Heart right ventricle (tissue), 16 donors: ENCODE data around the gene PSAT1. TPM values are rescaled to one million over a fixed set of nuclear protein-coding genes. Genes with fewer than 3 reads are reported as not detected.

Source experiments
- ATAC-seq, 8 donors: fragments of 200-7000 bp; cut with Tn5 transposase; one replicate each; pipeline ENCODE4 v1.9.1; 2020; ENCODE audit warnings: mild to moderate bottlenecking in 8 of 8, moderate library complexity in 8 of 8, moderate number of reproducible peaks in 1 of 8
- DNase-seq, 2 donors: peaks; one replicate each; pipeline ENCODE4 v3.0.0-alpha.2; 2020
- H3K27ac ChIP-seq, 10 donors: fragments of 200-600 bp; sonication (generic) in 2 of 10; one replicate each; pipeline versions ENCODE4 v1.5.0 to v1.8.0; 2020 to 2022; ENCODE audit warnings: mild to moderate bottlenecking in 3 of 10
- H3K27me3 ChIP-seq, 7 donors: fragments of 200-600 bp; one replicate each; pipeline ENCODE4 v1.8.0; 2021 to 2022; ENCODE audit warnings: mild to moderate bottlenecking in 2 of 7
- H3K36me3 ChIP-seq, 9 donors: fragments of 200-600 bp; sonication (generic) in 1 of 9; one replicate each; pipeline versions ENCODE4 v1.5.0 to v1.8.0; 2020 to 2022; ENCODE audit warnings: mild to moderate bottlenecking in 2 of 9
- H3K4me1 ChIP-seq, 9 donors: fragments of 200-600 bp; sonication (generic) in 1 of 9; one replicate each; pipeline versions ENCODE4 v1.5.0 to v1.8.0; 2020 to 2022; ENCODE audit warnings: mild to moderate bottlenecking in 4 of 9
- H3K4me3 ChIP-seq, 10 donors: fragments of 200-600 bp; sonication (generic) in 2 of 10; one replicate each; pipeline versions ENCODE4 v1.5.0 to v1.8.0; 2020 to 2022; ENCODE audit warnings: mild to moderate bottlenecking in 7 of 10, moderate library complexity in 2 of 10
- H3K9me3 ChIP-seq, 11 donors: fragments of 200-600 bp in 10 of 11; sonication (generic) in 2 of 11; one replicate each; pipeline versions ENCODE4 v1.5.0 to v1.8.0; 2013 to 2022; ENCODE audit warnings: mild to moderate bottlenecking in 2 of 11, control low read depth in 1 of 11, moderate library complexity in 1 of 11
- CTCF ChIP-seq, 9 donors: fragments of 200-600 bp; sonication (generic) in 2 of 9; IDR thresholded peaks; one replicate each; pipeline versions ENCODE4 v1.5.0 to v1.8.0; 2021 to 2022; ENCODE audit warnings: antibody characterized with exemption in 9 of 9, mild to moderate bottlenecking in 5 of 9, moderate library complexity in 1 of 9
- WGBS, 2 donors: extraction: QIAGEN DNeasy Blood & Tissue Kit; methylation state at CpG; one replicate each; pipeline ENCODE4 v1.1.7; 2013; ENCODE audit warnings: inconsistent platforms in 1 of 2; 5-methylcytosine and 5-hydroxymethylcytosine counted together
- intact Hi-C, 10 donors: fragments of 100-400 bp; cut with DNase I; formaldehyde crosslinking; loops; one replicate each; pipeline versions ENCODE4 v1.11.1 to v1.14.2; 2022
- polyA plus RNA-seq, 2 donors: library from polyadenylated mRNA; stranded (reverse); fragments of 200-250 nt; gene quantifications; one replicate each; pipeline ENCODE4 v1.2.3, GENCODE V29; 2013
- total RNA-seq, 10 donors: library from RNA; stranded (reverse); fragmentation: NEBNext Ultra II Directional in 3 of 10; extraction: Animal tissue kit (Norgen Biotek cat#: 25700) in 3 of 10; gene quantifications; one replicate each; pipeline versions ENCODE4 v1.2.1 to v1.2.4, GENCODE V29; 2021 to 2023
- donor health status: Arrhythmogenic right ventricular cardiomyopathy.
- donor health status: ischemic (EF 13 %, LVEDD 7.1; RV severe dilation, severe dysfunction).
- donor health status: healthy with polysubstance abuse.
- donor health status: DM: no; HTN: yes; CAD: no.
- donor health status: DM: no; HTN: no; CAD: no.
- donor health status: ischemic (EF 25% LVEDD 6.9; RV normal size, moderate dysfunction).
- donor health status: ischemic (EF 25% LVEDD 5.7; RV mildly dilated, moderate dysfunction).
- donor health status: healthy.
- donor health status: DM: yes; HTN: yes; CAD: no.
- donor health status: Ischemic cardiomyopathy.
- donor health status: ischemic (EF 35%, LVEDD 5.7; RV mildly dilated, moderate dysfunction).
- donor health status: nonischemic (EF 11% LVEDD 7.7; RV severe dilation, severe dysfunction).
- donor health status: DM: yes; HTN: yes; CAD: no.
- donor health status: PGD.
- donor health status: ischemic (EF 29% LVEDD 5.4; RV normal size, mild dysfunction).
- donor health status: nonischemic (EF 23%, LVEDD 6.1; RV moderate dilation, normal function).

Gene PSAT1
- total and polyA plus RNA-seq, 12 donors: 0.28 to 4.0 (median 0.56) TPM; not detected in 1

- H3K27me3 ChIP-seq: peaks cover 0 to 19% (median 10%) of the 10 kb centered on the region in 7 donors
- DNase-seq (no peak), ATAC-seq (no peak)
- no peak overlapping the region for H3K4me3 ChIP-seq
- 93 to 94% methylated on average over 9 of the region's 9 CpGs for WGBS, 2 donors
- H3K4me1 ChIP-seq: peaks cover 6 to 21% (median 18%) of the 10 kb centered on the region in 9 donors
- intact Hi-C loops: no loop called here
- TF ChIP-seq CTCF (IDR thresholded peaks at IDR 0.05): no peak
- no peak overlapping the region for H3K27ac ChIP-seq
- no peaks in the 10 kb centered on the region for H3K9me3 ChIP-seq
- no peaks in the 10 kb centered on the region for H3K36me3 ChIP-seq
Observed at GRCh38 chr9:78292716-78293497, 4.0 kb upstream of the PSAT1 start.

- WGBS, 2 donors: 83 to 92% methylated on average over 5 of the region's 5 CpGs
- H3K4me3 ChIP-seq: no peak overlapping the region
- ATAC-seq (no peak), DNase-seq (no peak)
- H3K9me3 ChIP-seq: no peaks in the 10 kb centered on the region
- H3K27ac ChIP-seq: no peak overlapping the region
- no peak for TF ChIP-seq CTCF (IDR thresholded peaks at IDR 0.05)
- H3K36me3 ChIP-seq: no peaks in the 10 kb centered on the region
- H3K4me1 ChIP-seq: peaks cover 6 to 28% (median 23%) of the 10 kb centered on the region in 9 donors
- H3K27me3 ChIP-seq: peaks cover 0 to 35% (median 25%) of the 10 kb centered on the region in 7 donors
- intact Hi-C loops: no loop called here
Observed at GRCh38 chr9:78294290-78295176, 2.4 kb upstream of the PSAT1 start.

GRCh38 chr9:78295177-78295575 is 1.7 kb upstream of the PSAT1 start:
- no peaks in the 10 kb centered on the region for H3K36me3 ChIP-seq
- ATAC-seq: no peak
- peaks cover 6 to 28% (median 23%) of the 10 kb centered on the region in 9 donors for H3K4me1 ChIP-seq
- H3K9me3 ChIP-seq: no peaks in the 10 kb centered on the region
- 87 to 92% methylated on average over 3 of the region's 3 CpGs for WGBS, 2 donors
- no peak for TF ChIP-seq CTCF (IDR thresholded peaks at IDR 0.05)
- intact Hi-C loops: no loop called here
- H3K4me3 ChIP-seq: no peak overlapping the region
- no peak overlapping the region for H3K27ac ChIP-seq
- DNase-seq: no peak
- H3K27me3 ChIP-seq: peaks cover 0 to 41% (median 32%) of the 10 kb centered on the region in 7 donors

GRCh38 chr9:78295731-78296130 is 1.2 kb upstream of the PSAT1 start:
- H3K27ac ChIP-seq: no peak overlapping the region
- no peaks in the 10 kb centered on the region for H3K36me3 ChIP-seq
- peaks cover 6 to 28% (median 23%) of the 10 kb centered on the region in 9 donors for H3K4me1 ChIP-seq
- H3K27me3 ChIP-seq: peaks cover 0 to 47% (median 37%) of the 10 kb centered on the region in 7 donors
- ATAC-seq (no peak), DNase-seq (no peak)
- H3K9me3 ChIP-seq: no peaks in the 10 kb centered on the region
- no peak for TF ChIP-seq CTCF (IDR thresholded peaks at IDR 0.05)
- WGBS, 2 donors: 57 to 61% methylated on average over 6 of the region's 6 CpGs
- peak overlapping the region in 4 of 10 donors; percentile 49 to 61 (median 57) for H3K4me3 ChIP-seq
- intact Hi-C loops: no loop called here
